Measurements from ENCODE around the gene DDX1.
"Not testable (repeated sequence)": the region's sequence is repeated elsewhere in the genome, so short reads cannot be mapped to it uniquely, and the experiment has no call there.

The DDX1 gene

GRCh38 chr2:15595936-15596335, 4.3 kb downstream of the DDX1 start:
- DNase-seq (ENCODE audit: low read depth) = no peak

GRCh38 chr2:15596350-15596749, 4.7 kb downstream of the DDX1 start:
- no peak for DNase-seq (ENCODE audit: low read depth)

- no peak for DNase-seq (ENCODE audit: low read depth)
Observed at GRCh38 chr2:15596968-15597367, 5.3 kb downstream of the DDX1 start.

- no peak for DNase-seq (ENCODE audit: low read depth)
Observed at GRCh38 chr2:15599994-15600393, 8.3 kb downstream of the DDX1 start.

GRCh38 chr2:15601681-15602080, 10.0 kb downstream of the DDX1 start:
- no peak for DNase-seq (ENCODE audit: low read depth)

GRCh38 chr2:15602393-15602792, 10.7 kb downstream of the DDX1 start:
- no peak for DNase-seq (ENCODE audit: low read depth)

GRCh38 chr2:15603044-15603765, 11.5 kb downstream of the DDX1 start:
- no peak for DNase-seq (ENCODE audit: low read depth)

- DNase-seq (ENCODE audit: low read depth) = no peak
Observed at GRCh38 chr2:15603948-15604347, 12.3 kb downstream of the DDX1 start.

- no peak for DNase-seq (ENCODE audit: low read depth)
Observed at GRCh38 chr2:15605721-15606120, 14.1 kb downstream of the DDX1 start.

- DNase-seq (ENCODE audit: low read depth) = no peak
Observed at GRCh38 chr2:15606481-15607441, 15.1 kb downstream of the DDX1 start.

- no peak for DNase-seq (ENCODE audit: low read depth)
Observed at GRCh38 chr2:15607709-15608391, 16.2 kb downstream of the DDX1 start.

- DNase-seq (ENCODE audit: low read depth) = no peak
Observed at GRCh38 chr2:15608392-15608761, 16.7 kb downstream of the DDX1 start.

GRCh38 chr2:15609341-15610042, 17.8 kb downstream of the DDX1 start:
- no peak for DNase-seq (ENCODE audit: low read depth)

GRCh38 chr2:15610430-15610952, 18.8 kb downstream of the DDX1 start:
- DNase-seq (ENCODE audit: low read depth) = no peak

GRCh38 chr2:15612101-15612500, 20.4 kb downstream of the DDX1 start:
- DNase-seq (ENCODE audit: low read depth) = not testable (repeated sequence)

- no peak for DNase-seq (ENCODE audit: low read depth)
Observed at GRCh38 chr2:15613736-15614429, 22.2 kb downstream of the DDX1 start.

- no peak for DNase-seq (ENCODE audit: low read depth)
Observed at GRCh38 chr2:15614545-15615300, 23.1 kb downstream of the DDX1 start.

- no peak for DNase-seq (ENCODE audit: low read depth)
Observed at GRCh38 chr2:15615301-15615920, 23.7 kb downstream of the DDX1 start.

GRCh38 chr2:15616429-15616828, 24.8 kb downstream of the DDX1 start:
- DNase-seq (ENCODE audit: low read depth) = no peak

Data from stimulated activated CD8-positive, alpha-beta memory T cell treated with anti-CD3 and anti-CD28 coated beads, Interleukin-12 subunit alpha, Interleukin-12 subunit beta, amount 100 ng/mL, for 1 hour (primary cell).